Left lung (tissue), 10 donors: ENCODE data around the gene THAP3. TPM values are rescaled to one million over a fixed set of nuclear protein-coding genes. Genes with fewer than 3 reads are reported as not detected.

Source experiments
- ATAC-seq: fragments of 200-7000 bp; cut with Tn5 transposase; one replicate; pipeline ENCODE4 v1.9.1; 2020; ENCODE audit warnings: moderate library complexity
- DNase-seq, 4 donors: peaks; one replicate each; pipeline ENCODE4 v3.0.0-alpha.2; 2013 to 2020
- H3K27ac ChIP-seq, 2 donors: fragments of 200-600 bp; sonication (generic) in 1 of 2; one replicate each; pipeline versions ENCODE4 v1.5.0 to v1.8.0; 2020 to 2021
- H3K27me3 ChIP-seq, 2 donors: fragments of 200-600 bp; sonication (generic) in 1 of 2; one replicate each; pipeline versions ENCODE4 v1.5.0 to v1.8.0; 2020 to 2021
- H3K36me3 ChIP-seq, 2 donors: fragments of 200-600 bp; sonication (generic) in 1 of 2; one replicate each; pipeline versions ENCODE4 v1.5.0 to v1.8.0; 2020 to 2021
- H3K4me1 ChIP-seq, 2 donors: fragments of 200-600 bp; one replicate each; pipeline ENCODE4 v1.8.0; 2021
- H3K4me3 ChIP-seq, 2 donors: fragments of 200-600 bp; sonication (generic) in 1 of 2; one replicate each; pipeline versions ENCODE4 v1.5.0 to v1.8.0; 2020 to 2021; ENCODE audit warnings: mild to moderate bottlenecking in 1 of 2
- H3K9me3 ChIP-seq, 2 donors: fragments of 200-600 bp; sonication (generic) in 1 of 2; one replicate each; pipeline versions ENCODE4 v1.5.0 to v1.8.0; 2020 to 2021
- CTCF ChIP-seq, 2 donors: fragments of 200-600 bp; sonication (generic) in 1 of 2; IDR thresholded peaks; one replicate each; pipeline versions ENCODE4 v1.5.0 to v1.8.0; 2021; ENCODE audit warnings: antibody characterized with exemption in 2 of 2
- intact Hi-C, 2 donors: fragments of 100-400 bp; cut with DNase I; formaldehyde crosslinking; loops; one replicate each; pipeline versions ENCODE4 v1.11.2 to v1.14.2; 2022
- polyA plus RNA-seq, 6 donors: library from polyadenylated mRNA; unstranded; fragments of 120-200 nt; gene quantifications; one replicate each; pipeline ENCODE4 v1.2.1, GENCODE V29; 2013; ENCODE audit not compliant: insufficient read length in 6 of 6
- total RNA-seq, 2 donors: library from RNA; stranded (reverse); fragmentation: NEBNext Ultra II Directional; extraction: Animal tissue kit (Norgen Biotek cat#: 25700); gene quantifications; one replicate each; pipeline ENCODE4 v1.2.1, GENCODE V29; 2021
- donor health status: DM: no; HTN: yes; CAD: no.
- donor health status: DM: no; HTN: no; CAD: no.

THAP3 gene
- total and polyA plus RNA-seq, 8 donors, result 14.5 to 20.5 (median 17.1) TPM

- intact Hi-C loops, result no loop called here
- Histone ChIP-seq H3K9me3 (no peaks in the 10 kb centered on the region), H3K27me3 (no peaks in the 10 kb centered on the region), H3K4me3 (no peak overlapping the region), H3K36me3 (peaks cover 0 to 55% of the 10 kb centered on the region in 2 donors), H3K27ac (no peak overlapping the region), H3K4me1 (peaks cover 7 to 23% of the 10 kb centered on the region in 2 donors)
- no peak for TF ChIP-seq CTCF (IDR thresholded peaks at IDR 0.05)
- ATAC-seq (no peak), DNase-seq (no peak)
Observed at GRCh38 chr1:6622396-6623152, 2.1 kb upstream of the THAP3 start.

GRCh38 chr1:6623269-6623965 is 1.3 kb upstream of the THAP3 start:
- no peaks in the 10 kb centered on the region for H3K27me3 ChIP-seq
- no peak for TF ChIP-seq CTCF (IDR thresholded peaks at IDR 0.05)
- peaks cover 0 to 60% of the 10 kb centered on the region in 2 donors for H3K36me3 ChIP-seq
- ATAC-seq, result no peak
- intact Hi-C loops, result no loop called here
- H3K4me1 ChIP-seq, result peaks cover 7 to 27% of the 10 kb centered on the region in 2 donors
- H3K9me3 ChIP-seq, result no peaks in the 10 kb centered on the region
- H3K4me3 ChIP-seq, result no peak overlapping the region
- DNase-seq, result no peak
- no peak overlapping the region for H3K27ac ChIP-seq

GRCh38 chr1:6625584-6626149 is 999 bp downstream of the THAP3 start:
- intact Hi-C loops, result no loop called here
- DNase-seq, result peak in 2 of 4 donors; percentile 18 to 33
- peak; percentile 8 for ATAC-seq
- H3K9me3 ChIP-seq, result no peaks in the 10 kb centered on the region
- H3K4me3 ChIP-seq, result peak overlapping the region; percentile 69 to 75
- H3K27ac ChIP-seq, result peak overlapping the region; percentile 74 to 86
- peaks cover 7 to 27% of the 10 kb centered on the region in 2 donors for H3K4me1 ChIP-seq
- no peaks in the 10 kb centered on the region for H3K27me3 ChIP-seq
- no peak for TF ChIP-seq CTCF (IDR thresholded peaks at IDR 0.05)
- peaks cover 0 to 60% of the 10 kb centered on the region in 2 donors for H3K36me3 ChIP-seq

- peaks cover 0 to 60% of the 10 kb centered on the region in 2 donors for H3K36me3 ChIP-seq
- no peak overlapping the region for H3K4me3 ChIP-seq
- intact Hi-C loops, result no loop called here
Observed at GRCh38 chr1:6627031-6627430, 2.4 kb downstream of the THAP3 start.

More at GRCh38 chr1:6627031-6627430, 2.4 kb downstream of the THAP3 start:
- Histone ChIP-seq H3K27me3 (no peaks in the 10 kb centered on the region), H3K9me3 (no peaks in the 10 kb centered on the region), H3K4me1 (peaks cover 7 to 27% of the 10 kb centered on the region in 2 donors), H3K27ac (no peak overlapping the region)
- TF ChIP-seq CTCF (IDR thresholded peaks at IDR 0.05), result no peak
- peak in 1 of 4 donors; percentile 70 for DNase-seq
- no peak for ATAC-seq
